8988T (cell line): ENCODE data around the gene PDZD7.

Experiments used
- DNase-seq: peaks from one replicate; pipeline ENCODE4 v3.0.0; 2011

The PDZD7 gene

DNA sequence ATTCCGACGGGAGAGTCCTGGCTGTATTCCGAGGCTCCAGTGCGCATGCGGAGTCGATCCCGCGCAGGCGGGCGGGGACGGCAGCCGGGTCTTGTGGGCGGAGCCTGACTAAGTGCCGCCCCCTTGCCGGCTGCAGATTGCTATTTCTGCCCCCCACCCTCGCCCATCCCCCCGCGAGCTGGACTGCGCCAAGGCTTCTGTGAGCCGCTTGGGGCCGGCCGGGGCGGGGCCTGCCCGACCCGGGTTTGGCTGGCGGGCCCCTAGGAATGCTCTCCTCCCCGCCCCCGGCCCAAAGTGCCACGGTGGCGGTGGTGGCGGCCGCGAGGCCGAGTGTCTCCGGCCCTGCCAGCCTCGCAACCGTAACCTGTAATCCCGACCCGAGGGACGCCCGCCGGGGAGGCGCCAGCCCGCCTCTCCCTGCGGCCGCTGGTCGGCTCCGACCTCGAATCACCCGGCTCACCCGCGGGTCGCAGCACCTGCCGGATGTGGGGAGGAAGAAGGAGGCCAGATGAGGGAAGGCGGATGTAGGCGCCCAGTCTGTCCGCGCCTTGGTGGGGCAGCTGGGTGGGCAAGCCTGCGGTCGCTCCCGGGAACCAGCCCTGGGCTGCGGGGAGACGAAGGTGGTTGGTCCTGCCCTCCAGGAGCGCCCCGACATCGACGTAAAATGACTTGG is 30.2 kb upstream of the PDZD7 start:
- peak; percentile 96 for DNase-seq

DNA sequence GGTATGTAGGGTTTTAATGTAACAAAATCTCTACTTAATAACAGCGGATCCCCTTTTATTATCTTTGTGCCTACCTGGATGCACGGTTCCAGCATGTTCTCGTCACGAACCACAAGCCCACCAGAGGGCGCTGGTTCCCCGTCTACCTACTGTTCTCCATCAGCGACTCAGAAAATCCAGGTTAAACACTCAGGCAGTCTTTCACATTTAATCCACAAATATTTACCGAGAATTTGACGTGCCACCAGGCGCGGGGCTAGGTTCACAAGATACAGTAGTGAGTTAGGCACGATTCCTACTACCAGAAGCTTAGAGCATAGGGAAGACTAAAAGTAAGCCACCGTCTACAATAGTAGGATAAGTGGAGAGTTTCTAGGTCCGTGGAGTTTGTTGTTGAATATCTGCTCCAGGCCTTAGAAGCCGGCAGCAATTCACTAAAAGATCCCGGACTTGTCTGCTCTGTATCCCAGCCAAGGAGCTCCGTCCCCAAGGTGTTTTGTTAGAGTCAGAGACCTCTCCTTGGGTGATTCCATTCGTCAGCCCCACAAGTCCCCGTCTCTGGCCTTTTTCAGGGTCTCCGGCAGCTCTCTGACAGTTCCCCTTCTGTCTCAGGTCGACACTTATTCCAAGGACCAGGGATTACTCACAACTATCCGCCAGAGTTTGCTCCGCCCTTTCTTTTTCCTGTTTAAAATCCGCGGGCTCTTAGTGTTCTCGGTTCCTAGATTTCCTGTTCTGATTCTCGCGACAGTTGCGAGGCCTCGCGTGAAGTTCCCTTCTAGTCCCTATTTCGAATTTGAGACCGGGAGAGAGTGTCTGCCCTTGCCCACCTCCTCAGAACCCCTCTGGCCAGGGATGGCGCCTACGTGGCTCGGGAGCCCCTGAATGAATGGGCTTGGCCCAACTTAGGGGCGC is 29.4 kb upstream of the PDZD7 start:
- DNase-seq, result peak; percentile 76

DNA sequence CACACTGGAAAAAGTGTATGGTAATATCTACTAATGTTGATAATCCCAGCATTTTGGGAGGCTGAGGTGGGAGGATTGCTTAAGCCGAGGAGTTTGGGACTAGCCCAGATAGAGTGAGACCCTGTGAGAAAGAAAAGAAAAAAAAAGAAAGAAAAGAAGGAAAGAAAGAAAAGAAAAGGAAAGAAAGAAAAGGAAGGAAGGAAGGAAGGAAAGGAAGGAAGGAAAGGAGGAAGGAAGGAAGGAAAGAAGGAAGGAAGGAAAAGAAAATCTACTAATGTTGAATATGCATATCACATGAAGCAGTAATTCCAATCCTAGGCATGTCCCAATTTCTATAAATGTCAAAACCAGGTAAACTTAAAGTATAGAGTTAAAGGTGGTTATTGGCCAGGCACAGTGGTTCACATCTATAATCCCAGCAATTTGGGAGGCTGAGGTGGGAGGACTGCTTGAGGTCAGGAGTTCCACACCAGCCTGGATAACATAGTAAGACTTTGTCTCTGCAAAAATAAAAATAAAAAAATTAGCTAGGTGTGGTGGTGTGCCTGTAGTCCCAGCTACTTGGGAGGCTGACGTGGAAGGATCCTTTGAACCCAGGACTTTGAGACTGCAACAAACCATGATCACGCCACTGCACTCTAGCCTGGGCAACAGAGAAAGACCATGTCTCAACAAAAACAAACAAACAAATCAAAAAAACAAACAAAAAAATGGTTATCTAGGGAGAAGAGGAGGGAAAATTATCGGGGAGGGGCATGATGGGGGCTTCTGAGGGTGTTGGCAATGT is 25.6 kb upstream of the PDZD7 start:
- no peak for DNase-seq

DNA sequence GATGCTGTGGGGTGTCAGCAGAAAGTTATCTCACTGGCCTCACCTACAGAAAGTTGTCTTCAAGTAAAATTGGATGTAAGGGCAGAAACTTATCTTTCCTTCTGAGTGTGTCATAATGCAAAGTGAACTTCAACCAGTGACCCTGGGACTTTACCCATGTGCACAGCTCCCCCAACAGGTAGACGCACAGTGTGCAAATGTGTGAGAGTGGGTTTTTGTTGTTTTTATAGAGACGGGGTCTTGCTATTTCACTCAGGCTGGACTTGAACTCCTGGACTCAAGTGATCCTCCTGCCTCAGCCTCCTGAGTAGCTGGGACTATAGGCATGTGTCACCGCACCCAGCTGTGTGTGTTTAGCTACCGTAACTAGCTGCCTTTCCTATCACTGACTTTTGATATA is 24.5 kb upstream of the PDZD7 start:
- no peak for DNase-seq

DNA sequence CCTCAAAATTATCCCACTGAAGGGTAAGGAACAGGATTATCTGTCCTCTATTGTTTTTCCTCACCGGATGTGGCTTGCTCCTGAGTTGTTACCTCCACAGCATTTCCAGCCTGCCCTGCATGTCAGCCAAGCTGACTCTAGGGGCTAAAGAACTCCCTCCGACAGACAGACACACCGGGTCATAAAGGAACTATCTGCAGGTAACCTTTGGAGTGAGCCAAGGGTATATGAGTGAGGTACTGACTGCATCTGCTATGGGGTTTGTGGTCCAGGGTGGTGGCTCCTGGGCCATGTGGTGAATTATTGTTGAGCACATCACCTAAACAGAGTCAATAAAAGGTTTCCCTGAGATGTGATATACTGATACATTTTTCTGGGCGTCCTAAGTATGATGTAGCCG is 23.9 kb upstream of the PDZD7 start:
- no peak for DNase-seq

DNA sequence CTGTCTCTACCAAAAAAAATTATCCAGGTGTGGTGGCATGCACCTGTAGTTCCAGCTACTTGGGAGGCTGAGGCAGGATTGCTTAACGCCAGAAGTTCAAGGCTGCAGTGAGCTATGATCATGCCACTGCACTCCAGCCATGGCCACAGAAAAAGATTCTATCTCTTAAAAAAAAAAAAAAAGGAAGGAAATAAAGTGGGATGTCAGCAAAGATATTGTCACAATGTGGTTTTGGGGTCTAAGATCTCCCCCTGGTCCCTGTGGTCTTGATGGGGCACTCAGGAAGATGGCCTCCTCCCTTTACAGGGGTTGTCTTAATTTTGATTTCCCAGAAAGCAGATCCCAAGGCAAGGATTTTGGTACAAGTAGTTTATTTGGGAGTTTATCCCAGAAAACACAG is 23.4 kb upstream of the PDZD7 start:
- DNase-seq, result no peak

DNA sequence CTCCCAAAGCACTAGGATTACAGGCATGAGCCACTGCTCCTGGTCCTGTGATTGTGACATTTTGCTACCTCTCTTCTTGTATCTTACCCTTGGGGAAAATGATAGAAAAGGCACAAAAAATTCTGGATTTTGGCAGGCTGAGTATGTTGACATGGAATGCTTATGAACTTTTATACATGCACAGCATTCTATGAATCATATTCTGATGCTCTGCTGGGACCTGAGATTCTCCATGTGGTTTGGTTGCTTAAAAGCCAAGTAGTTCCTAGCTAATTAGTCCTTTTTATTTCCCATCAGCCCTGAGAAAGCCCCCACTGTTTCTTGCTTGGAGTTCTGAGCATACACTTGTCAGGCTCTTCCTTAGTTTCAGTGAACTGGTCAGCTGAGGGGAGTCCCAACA is 22.6 kb upstream of the PDZD7 start:
- DNase-seq, result no peak

DNA sequence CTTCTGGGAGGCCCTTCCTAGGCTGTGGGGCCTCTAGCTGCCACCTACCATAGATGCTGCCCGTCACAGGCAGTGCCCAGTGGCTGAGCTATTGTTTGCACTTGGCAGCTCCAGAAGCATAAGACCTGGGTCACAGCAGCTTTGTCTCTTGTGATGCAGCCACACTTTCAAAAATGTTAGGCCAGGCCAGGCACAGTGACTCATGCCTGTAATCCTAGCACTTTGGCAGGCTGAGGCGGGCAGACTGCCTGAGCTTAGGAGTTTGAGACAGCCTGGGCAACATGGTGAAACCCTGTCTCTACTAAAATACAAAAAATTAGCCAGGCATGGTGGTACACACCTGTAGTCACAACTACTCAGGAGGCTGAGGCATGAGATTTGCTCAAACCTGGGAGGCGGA is 21.4 kb upstream of the PDZD7 start:
- DNase-seq, result no peak

DNA sequence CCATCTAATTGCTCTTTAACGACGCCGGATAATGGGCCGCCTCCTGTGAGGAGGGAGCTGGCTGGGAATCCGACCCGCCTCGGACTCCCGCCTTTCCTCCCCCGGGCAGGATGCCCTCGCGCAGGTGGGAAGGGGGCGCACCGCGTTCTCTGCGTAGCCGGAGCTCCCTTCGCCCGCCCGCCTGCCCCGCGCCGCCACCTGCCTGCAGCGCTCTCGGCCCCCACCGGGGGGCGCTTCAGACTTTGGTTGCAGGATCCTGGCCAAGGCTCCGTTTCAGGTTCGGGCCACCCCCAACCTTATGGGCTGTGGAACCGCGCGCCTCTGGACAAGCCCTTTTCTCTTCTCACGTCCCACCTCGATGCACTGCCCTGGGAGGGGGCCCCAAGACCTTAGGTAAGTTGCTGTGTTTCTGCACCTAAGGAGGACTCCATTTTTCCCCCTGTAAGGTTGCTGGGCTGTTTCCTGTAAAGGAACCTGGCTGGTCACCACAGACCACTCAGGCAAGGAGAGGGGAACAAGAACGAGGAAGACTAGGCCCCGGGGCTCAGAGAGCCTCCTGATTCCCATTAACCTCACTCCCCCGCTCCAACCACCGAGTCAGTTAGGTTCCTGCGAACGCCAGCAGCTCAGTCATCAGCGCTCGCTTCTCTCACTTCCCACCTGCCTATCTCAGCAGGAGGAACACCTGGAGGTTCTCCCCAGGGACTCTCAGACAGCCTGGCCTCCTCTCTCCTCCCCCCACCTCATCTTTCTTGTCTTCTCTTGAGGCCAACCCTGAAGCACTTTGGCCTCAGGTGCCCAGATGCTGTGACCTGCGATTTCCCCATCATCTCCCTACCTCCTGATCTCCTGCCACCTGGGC is 19.5 kb upstream of the PDZD7 start:
- peak; percentile 88 for DNase-seq

DNA sequence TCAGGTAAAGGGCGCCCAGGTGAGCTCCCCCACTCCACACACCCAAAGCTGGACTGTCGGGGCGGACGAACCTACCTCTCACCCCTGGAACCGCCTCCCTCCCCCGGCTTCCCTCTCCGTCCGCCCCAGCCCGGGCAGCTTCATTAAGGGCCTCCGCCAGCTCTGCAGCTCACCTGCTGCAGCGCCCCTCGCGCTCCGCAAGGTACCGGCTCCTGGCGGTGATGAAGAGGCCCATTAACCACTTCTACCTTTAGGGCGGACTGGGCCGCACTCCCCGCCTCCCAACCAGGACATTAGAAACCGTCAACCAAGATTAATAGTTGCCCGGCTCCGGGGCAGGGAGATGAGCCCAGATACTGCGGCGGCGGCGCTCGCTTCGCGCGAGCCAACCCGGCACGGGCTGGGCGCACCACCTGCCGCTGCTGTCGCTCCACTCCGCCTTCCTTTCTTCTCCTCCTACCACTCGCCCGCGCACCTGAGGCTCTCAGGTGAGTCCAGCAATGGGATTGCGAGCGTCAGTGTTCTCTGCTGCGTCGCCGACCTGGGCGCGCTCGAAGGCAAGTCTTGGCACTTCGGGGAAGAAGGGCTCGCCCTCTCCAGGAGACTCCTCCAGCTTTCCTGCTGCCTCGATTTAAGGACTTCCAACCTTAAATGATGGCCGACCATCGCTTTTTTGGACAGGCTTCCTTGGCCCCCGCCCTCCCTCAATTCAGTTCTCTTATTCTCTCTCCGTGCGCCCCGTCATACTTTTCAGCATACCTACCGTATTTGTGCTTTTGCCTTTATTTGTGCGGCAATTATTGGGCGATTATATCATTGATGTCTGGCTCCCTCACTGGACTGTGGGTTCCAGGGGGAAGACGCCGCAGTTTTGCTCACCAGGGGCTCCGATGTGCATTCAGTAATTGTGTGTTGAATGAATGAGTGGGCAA is 17.3 kb upstream of the PDZD7 start:
- no peak for DNase-seq

DNA sequence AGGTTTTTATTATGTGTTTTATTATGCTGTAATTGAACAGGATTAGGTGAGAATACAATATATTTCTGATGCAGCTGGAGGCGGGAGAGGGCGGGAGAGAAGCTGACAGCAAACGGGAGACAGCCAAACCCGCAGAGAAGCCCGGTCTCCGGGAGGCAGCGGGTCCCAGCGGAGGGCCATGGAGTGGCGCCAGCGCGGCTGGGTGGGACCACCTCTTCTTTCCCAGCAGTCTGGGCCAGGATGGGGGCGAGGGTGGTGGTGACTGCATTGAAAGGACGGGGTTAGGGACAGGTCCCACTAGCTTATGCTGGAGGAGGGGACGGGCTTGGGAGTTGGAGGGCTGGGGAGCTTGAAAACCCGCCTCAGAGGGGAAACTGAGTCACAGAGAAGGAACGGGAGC is 16.3 kb upstream of the PDZD7 start:
- no peak for DNase-seq

DNA sequence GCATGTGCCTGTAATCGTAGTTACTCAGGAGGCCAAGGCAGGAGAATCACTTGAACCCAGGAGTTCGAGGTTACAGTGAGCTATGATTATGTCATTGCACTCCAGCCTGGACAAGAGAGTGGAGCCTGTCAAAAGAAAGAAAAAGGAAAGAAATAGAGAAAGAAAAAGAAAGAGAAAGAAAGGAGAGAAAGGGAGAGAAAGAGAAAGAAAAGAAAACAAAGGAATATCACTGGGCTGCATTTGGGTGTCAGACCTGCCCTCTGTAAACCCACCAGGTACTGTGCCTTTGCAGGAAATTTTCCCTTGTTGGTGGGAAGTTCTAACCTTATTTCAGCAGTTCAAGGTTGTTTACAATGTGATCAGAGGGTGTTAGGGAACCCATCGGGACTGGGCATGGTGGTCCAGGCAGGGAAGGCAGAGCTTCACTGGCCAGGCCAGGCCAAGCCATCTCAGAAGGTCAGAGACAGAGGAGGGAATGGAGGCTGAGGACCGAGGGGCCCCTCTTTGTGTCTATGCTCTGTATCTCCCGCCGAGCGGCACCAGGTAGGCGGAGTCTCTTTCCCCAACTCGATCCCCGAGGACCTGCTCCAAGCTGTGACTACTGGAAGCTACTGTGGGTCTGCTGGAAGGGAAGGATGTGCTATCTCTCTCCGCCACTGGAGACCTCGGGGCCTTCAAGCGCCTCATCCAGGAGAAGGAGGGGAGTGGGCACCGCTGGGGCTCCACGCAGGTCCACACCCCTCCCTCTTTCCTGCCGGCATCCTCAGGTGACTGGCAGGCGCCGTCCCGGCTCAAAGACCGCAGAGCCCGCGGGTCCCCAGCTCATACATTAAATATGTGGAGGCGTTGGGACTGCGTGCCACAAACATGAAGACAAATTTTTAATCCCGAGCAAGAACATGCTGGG is 15.7 kb upstream of the PDZD7 start:
- DNase-seq, result no peak

DNA sequence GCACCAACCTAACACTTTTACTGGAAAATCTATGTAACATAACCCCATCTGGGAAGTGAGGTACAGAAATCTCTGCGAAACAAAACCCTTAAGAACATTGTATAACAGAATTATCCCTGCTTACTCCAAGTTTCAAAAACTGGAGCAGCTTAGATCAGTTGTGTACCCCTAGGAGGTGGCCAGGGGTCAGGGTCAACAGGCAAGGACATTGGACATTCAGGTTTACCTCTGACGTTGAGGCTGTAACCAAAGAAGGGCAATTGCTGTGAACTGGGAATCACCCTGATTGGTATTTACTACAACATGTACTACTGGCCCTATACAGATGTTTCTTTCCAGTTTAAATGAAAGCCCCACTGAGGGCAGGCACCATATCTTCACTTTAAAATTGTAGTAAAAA is 13.2 kb upstream of the PDZD7 start:
- DNase-seq, result no peak

DNA sequence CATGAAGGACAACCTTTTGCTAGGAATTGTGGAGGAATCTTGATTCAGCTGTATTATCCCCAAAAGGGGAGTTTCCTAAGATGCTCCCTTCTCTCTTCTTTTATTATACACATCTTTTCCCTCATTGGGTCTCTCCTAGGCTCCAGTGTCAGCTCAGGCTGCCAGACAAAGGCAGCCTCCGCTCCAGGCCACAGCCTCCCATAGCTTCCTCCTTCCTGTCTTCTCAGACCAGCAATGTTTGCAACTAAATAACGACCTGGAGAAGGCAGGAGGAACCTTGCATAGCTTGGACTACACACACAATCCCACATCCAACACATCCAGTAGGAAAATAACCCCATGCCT is 12.4 kb upstream of the PDZD7 start:
- no peak for DNase-seq

DNA sequence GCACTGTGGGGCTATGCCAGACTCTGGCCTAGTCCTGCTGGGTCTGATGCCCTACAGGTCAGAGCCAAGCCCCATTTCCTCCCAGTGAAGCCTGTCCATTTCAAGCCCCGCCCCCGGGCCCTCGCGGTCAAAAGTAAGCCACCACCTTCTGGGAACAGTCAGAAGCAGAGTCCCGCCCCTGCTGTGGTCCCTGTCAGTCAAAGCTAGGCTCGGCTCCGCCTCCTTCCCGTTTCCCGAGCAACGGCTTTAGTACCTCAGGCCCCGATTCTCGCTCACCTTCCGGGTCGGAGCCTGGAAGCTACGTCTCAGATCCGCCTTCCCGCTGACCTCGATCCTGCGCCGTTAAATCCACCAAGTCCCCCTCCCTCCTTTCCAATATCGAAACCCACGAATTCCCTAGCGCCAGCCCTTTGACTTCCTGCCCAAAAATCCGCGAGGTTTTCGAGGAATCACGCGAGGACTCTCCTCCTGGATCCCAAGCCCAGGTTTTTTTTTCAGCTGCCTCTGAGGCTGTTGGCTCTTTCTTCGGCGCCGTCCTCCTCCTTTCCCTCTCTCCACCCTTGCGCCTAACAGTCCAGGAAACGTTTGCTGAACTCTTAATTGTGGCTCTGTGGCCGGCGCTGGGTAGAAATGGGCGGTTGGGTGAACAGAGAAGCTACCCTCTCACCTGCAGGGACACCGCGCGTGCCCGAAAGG is 11.9 kb upstream of the PDZD7 start:
- DNase-seq, result peak; percentile 90

DNA sequence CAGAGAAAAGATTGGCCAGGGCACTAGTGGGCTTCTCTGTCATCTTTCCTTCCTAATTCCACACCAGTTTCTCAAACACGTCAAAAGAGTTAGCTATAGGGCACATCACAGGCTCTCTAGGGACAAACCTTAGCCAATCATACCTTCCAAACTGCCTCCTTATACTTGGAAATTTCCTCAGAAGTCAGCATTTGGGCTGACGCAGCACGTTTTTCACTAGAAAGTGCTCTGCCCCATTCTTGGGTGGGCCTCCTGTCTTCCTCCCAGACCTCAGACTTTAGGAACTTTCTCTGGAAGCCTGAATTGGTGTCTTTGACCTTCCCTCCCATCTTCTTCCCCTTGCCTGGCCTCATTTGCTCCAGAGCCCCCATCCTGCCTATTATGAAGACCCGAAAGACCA is 11.2 kb upstream of the PDZD7 start:
- no peak for DNase-seq

DNA sequence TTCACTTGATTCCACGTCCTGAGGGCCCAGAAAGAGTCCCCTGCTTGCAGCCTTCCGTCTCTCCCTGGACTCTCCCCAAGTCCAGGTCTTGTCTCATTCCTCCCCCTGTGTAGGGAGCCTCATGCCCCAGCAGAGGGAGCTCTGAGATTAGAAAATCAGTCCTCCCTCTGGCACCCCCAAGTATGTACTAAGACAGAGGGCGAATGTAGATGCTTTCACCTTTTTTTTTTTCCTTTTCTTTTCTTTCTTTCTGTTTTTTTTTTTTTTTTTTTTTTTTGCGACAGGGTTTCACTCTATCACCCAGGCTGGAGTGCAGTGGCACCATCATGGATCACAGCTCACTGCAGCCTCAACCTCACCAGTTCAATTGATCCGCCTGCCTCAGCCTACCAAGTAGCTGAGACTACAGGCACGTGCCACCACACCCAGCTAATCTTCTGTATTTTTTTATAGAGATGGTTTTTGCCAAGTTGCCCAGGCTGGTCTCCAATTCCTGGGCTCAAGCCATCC is 10.4 kb upstream of the PDZD7 start:
- DNase-seq, result peak; percentile 71

DNA sequence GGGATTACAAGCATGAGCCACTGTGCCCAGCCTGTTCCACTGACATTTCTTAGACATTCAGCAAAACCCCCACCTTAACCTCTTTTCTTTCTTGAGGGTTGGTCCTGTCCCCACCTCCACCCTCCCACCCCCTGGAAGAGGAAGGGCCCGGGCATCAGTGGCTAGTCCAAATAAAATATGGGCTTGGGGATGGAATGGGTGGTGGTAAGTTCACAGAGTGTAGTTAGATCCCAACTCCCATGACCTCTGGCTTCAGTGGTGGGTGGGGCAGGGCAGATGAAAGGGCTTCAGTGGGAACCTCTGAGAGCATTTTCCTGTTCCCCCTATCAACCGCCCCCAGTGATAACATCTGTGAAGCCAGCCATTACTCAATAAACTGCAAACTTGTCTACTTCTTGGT is 9.9 kb upstream of the PDZD7 start:
- DNase-seq, result no peak

DNA sequence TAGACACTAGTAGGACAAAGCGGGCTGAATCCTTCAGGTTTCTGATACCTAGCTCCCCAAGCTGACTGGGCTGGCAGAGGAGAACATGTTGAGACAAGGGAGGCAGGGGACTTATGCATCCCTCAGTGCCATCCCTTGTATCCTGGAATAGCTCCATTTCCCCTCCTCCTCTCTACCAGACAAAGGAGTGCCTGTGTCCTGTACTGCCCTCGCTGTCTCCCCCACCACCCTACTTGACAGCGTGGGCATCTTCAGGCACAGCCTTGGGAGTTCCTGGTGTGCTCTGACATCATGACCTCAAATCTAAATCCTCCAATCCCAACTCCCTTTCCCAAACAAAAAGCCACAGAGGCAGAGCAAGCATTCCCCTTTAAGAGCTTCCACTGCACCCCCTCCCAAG is 9.1 kb upstream of the PDZD7 start:
- DNase-seq, result no peak

DNA sequence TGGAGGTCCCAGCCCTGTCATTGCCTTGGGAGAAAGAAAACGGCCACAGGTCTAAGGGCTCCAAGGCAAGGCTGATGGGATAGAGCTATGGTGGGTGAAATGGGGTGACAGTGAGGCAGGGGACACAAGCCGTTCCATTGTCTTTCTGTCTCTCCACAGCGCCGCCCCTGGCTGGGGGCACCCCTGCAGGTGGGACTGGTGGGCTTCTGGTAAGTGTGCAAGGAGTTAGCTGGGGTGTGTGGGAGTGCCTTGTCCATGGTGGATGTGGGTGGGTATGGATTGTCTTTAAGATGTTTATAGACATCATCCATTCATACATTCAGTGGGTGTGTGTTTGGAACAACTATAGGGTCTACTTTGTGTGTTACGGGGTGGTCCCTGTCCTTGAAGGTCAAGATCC is 7.6 kb upstream of the PDZD7 start:
- DNase-seq, result no peak
